SK-N-MC (cell line): Measurements from ENCODE around the gene MYD88.

Experiments used
- EZH2 ChIP-seq: fragments of 200-600 bp; sonication (generic); IDR thresholded peaks from one replicate; pipeline ENCODE4 v1.6.1; 2017; ENCODE audit warnings: antibody characterized with exemption
- FOXP2 ChIP-seq: optimal IDR thresholded peaks from 2 replicates; pipeline ENCODE3; 2011; ENCODE audit warnings: mild to moderate bottlenecking, moderate library complexity; ENCODE audit not compliant: insufficient read depth; ENCODE audit errors: extremely low read length, control extremely low read depth
- POLR2AphosphoS5 ChIP-seq: IDR thresholded peaks from 2 replicates; pipeline ENCODE4 v1.6.1; 2012; ENCODE audit warnings: mild to moderate bottlenecking, low read depth, low read length, borderline replicate concordance

DNA sequence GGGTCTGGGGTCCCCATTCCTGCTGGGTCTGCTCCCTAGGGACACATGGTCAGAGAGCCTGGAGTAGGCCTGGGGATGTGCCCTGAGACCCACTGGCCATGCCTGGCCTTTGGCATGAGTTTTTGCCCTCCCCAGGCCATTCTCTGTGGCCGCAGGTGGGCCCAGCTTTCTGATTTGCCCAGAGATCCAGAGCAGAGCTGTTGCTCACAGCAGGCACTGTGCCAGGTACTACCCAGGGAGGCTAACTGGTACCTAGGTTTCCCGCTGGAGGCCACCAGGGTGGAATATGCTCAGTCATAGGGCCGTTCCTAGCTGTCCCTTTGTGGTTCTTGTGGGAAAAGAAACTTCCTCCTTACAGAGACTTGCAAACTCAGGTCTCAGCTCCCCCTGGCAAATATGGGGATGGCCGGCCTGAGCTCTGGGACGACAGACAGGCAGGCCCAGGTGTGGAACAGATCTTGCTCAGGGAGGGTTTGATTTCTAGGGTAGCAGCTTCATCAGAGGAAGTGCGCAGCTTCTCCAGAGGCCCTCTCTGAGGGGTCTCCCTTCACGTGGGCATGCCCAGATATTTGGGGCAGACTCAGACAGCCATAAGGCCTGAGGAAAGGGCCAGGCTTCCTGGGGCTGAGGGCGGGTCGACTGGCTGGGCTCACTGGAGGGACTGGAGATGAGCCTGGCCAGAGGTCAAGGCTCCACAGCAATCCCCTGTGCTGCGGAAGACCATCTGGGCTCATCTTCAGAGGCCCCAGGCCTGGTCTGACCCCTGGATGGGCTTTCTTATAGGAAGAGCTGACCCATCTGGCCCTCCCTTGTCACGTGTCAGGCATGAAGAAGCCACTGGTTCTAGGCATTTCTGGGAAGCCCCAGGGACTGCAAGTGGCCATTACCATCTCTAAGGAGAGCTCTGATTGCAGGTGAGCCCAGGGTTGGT is 29.5 kb upstream of the MYD88 start:
- TF ChIP-seq EZH2 (no peak), POLR2AphosphoS5 (no peak), FOXP2 (no peak)
